OCI-LY1 (cell line): Measurements from ENCODE around the gene AP2B1.

ENCODE experiments used
- EZH2 ChIP-seq: fragments of 200-600 bp; sonication (generic), shearing (Covaris generic); IDR thresholded peaks from 2 replicates; pipeline ENCODE4 v1.8.0; 2017; ENCODE audit warnings: borderline replicate concordance, mixed run types, mild to moderate bottlenecking, antibody characterized with exemption, low read length, moderate library complexity, mixed read lengths
- TF ChIP-seq, protein P1 (sequence below): fragments of 200-600 bp; sonication (generic), shearing (Covaris generic); IDR thresholded peaks from 2 replicates; pipeline ENCODE4 v1.5.1; 2017; ENCODE audit warnings: mild to moderate bottlenecking, antibody characterized with exemption, low read length, moderate library complexity, mixed read lengths

DNA sequence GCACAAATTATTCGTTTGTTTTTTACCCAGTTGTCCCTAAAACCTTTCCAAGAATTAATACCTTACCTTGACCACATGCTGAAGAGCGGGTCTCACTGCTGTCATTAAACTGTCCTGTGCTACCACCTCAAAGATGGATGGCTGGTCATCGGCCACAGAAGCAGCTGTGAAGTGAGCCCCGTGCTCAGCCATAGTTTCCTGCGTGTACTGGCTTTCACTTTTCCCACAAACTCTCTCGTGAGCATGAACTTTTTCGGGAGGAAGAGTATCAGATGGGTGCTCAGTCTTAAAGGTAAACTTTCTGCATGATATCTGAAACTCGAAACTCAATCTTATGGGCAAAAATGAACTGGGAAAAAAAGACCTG lies 9.3 kb upstream of the AP2B1 start:
- TF ChIP-seq, protein P1, sequence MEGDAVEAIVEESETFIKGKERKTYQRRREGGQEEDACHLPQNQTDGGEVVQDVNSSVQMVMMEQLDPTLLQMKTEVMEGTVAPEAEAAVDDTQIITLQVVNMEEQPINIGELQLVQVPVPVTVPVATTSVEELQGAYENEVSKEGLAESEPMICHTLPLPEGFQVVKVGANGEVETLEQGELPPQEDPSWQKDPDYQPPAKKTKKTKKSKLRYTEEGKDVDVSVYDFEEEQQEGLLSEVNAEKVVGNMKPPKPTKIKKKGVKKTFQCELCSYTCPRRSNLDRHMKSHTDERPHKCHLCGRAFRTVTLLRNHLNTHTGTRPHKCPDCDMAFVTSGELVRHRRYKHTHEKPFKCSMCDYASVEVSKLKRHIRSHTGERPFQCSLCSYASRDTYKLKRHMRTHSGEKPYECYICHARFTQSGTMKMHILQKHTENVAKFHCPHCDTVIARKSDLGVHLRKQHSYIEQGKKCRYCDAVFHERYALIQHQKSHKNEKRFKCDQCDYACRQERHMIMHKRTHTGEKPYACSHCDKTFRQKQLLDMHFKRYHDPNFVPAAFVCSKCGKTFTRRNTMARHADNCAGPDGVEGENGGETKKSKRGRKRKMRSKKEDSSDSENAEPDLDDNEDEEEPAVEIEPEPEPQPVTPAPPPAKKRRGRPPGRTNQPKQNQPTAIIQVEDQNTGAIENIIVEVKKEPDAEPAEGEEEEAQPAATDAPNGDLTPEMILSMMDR, result no peak
- no peak for TF ChIP-seq EZH2
